HG03457 (cell line): ENCODE data around the gene EXOC6B.

Experiments
- ATAC-seq: cut with Tn5 transposase; IDR thresholded peaks from one replicate; pipeline ENCODE4 v1.9.1; 2021; ENCODE audit warnings: moderate number of reproducible peaks; ENCODE audit not compliant: unreplicated experiment

The EXOC6B gene

DNA sequence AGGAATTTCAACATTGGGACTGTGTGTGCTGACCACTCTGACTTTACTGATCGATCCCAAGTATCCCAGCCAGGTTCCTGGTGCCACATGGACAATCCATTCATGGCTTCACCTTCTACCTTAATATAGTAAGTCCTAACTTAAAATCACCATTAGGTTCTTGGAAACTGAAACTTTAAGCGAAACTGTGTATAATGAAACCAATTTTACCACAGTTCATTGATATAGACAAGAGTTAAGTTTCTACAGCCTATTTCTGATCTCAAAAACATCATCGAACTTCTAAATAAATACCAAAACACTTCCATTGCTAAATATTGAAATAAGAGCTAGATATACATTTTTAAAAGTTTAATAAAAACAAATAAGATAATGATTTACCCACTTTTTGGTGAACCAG, 4.4 kb upstream of the EXOC6B start:
- ATAC-seq = no peak

- no peak for ATAC-seq
These were observed 3.1 kb upstream of the EXOC6B start for GRCh38 chr2:72828840-72829507.

DNA sequence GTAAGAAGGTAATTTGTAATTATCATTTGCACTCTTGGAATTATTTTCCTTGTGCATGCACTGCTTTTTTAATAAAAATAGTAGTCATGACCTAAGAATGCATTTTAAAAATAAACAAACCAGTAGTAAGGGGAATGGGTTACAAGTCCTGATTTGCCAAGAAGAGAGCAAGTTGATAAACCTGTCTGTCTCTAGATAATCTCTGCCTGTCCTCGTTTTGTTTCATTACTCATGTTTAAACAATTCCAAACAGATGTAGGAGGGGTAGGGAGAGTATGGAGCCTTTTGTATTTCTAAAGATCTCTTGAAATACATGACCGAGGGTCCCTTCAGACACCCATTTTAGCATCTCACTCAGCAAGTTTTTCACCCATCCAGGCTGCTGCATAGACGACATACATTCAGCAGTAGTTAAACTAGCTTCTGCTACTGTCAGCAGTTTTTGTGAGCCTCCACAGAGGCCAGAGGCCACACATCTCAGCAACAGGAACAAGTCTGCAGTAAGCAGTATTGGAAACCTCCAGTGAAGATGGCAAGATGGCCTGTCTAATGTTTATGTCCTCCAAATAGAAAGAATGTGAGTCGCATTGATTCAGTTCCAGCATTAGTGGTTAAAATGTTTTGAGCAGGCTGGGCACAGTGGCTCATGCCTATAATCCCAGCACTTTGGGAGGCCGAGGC, 2.3 kb upstream of the EXOC6B start:
- no peak for ATAC-seq

DNA sequence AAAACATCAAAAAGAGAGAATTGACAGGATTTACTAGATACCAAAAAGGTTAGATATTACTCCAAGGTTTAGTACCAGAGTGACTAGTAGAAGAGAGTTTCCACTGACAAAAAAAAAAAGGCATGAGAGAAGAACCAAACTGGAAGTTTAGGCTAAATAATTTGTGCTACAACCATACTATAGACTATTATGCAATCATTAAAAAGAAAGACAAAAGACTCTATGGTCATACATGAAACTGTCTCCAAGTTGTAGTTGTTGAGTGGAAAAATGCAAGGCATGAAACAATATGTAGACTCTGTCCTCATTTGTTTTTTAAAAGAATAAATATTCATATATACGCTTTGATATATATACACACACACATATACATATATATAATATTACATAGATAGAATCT, 1.7 kb upstream of the EXOC6B start:
- no peak for ATAC-seq

DNA sequence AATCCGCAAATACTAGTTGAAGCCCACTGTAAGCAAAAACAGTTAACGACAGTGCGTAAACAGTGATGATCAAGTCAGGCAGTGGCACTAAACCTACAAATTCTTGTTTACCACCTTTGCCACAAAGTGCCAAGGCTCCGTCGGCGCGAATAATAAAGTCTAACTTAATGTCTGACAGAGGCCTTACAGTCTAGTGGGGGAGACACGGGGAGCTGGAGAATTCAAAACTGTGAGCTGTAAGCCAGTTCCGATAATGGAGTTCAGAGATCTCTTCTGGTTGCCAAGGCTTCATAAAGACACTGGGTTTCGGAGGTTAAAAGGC, 284 bp upstream of the EXOC6B start:
- ATAC-seq = no peak

- ATAC-seq = no peak
These were observed 1.5 kb downstream of the EXOC6B start for GRCh38 chr2:72824224-72824842.

GRCh38 chr2:72822794-72823193, 3.0 kb downstream of the EXOC6B start:
- ATAC-seq = no peak

- no peak for ATAC-seq
These were observed 3.9 kb downstream of the EXOC6B start for GRCh38 chr2:72821983-72822382.

DNA sequence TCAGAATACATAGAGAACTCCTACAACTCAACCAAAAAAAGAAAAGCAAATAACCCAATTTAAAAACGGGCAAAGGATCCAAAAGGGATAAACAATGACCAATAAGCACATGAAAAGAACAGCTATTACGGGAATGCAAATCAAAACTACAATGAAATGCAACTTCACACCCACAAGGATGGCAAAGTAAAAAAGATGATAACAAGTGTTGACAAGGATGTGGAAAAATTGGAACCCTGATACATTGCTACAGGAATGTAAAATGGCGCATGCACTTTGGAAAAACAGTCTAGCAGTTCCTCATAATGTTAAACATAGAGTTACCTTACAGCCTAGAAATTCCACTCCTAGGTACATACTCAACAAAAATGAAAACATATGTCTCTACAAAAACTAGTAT, 4.7 kb downstream of the EXOC6B start:
- no peak for ATAC-seq

DNA sequence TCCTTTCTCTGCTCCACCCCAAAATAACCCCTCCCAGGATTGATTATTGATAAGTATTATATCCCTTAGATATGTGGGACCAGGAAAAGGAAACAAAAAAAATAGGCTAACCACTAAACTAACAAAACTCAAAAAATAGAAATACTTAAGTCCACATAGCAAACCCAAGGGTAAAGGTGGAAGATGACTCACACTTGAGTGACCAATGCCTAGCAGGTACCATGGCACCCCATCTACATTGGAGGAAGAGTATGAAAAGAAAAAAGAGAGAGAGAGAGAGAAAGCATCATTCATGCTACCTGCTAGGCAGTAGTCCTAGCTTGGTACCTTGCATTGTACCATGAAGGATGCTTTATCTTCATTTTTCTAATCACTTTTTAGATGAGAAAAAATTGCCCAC, 6.3 kb downstream of the EXOC6B start:
- ATAC-seq = no peak

- ATAC-seq = no peak
These were observed 10.1 kb downstream of the EXOC6B start for GRCh38 chr2:72815655-72816278.

DNA sequence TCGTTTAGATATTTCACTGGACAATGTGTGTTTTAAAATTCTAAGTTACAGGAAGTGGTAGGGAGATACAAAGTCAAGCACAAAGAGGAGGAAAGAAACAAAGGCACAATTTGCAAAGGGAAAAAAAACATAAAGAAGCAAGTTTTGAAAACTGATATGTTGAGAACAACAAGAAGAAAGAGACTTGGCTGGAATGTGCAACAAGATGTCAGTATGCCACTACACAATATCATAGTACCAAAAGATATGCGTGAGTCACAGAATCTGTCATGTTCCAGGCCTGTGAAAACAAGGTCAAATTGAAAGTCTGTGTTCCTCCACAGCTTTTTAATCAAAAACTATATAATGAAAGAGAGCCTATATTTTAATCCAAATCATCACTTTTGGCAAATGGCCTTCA, 12.0 kb downstream of the EXOC6B start:
- ATAC-seq = no peak

DNA sequence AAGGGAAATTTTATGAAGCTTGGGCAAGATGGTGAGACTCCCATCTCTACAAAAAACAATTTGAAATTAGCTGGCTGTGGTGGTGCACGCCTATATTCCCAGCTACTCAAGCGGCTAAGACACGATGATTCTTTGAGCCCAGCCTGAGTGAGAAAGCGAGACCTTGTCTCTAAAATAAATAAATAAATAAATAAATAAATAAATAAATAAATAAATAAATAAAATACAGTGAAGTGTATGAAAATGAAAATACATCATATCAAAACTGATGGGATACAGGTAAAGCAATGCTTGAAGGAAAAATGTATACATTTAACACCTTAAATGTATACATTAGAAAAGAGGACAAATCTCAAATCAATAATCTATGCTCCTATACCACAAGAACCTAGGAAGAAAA, 15.7 kb downstream of the EXOC6B start:
- ATAC-seq = no peak

GRCh38 chr2:72809095-72809494, 16.7 kb downstream of the EXOC6B start:
- ATAC-seq = no peak

DNA sequence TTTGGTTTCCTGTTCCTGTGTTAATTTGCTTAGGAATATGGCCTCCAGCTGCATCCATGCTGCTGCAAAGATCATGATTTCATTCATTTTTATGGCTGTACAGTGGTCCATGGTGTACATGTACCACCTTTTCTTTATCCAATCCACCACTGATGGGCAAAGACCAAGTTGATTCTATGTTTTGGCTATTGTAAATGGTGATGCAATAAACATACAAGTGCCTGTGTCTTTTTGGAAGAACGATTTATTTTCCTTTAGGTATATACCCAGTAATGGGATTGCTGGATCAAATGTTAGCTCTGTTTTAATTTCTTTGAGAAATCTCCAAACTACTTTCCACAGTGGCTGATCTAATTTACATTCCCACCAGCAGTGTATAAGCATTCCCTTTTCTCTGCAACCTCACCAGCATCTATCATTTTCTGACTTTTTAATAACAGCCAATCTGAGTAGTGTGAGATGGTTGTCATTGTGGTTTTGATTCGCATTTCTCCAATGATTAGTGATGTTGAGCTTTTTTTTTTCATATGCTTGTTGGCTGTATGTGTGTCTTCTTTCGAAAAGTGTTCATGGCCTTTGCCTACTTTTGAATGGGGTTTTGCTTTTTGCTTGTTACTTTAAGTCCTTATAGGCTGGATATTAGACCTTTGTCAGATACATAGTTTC, 19.4 kb downstream of the EXOC6B start:
- ATAC-seq = no peak

DNA sequence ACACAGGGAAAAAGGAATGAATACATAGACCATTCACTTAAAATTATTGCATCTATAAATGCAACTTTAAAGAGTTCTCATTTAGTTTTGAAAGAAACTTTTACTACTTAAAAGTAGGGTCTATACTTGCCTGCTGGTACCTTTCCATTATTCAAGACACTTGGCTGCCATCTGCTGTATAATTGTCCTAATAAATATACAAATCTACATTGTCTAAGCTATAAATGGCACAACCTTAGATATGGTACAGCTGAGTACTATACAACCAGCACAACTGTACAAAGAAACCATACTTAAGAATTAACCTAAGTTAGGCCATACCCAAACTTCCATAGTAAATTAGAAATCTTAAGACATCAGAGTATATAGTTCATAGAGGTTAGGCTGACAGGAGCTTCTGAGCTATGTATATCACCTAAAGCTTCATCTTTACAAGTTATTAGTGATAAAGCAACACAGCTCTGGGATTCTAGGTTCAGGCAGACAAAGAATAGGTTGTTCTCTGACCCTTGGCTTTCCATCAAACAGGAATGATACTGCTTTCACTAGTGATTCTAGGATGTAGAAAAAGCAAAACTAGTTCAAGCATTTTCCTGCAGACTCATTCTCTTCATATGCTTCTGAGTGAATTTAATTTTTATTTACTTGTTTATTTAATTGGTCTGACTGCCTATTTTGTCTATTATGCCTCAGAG, 22.1 kb downstream of the EXOC6B start:
- ATAC-seq = no peak

DNA sequence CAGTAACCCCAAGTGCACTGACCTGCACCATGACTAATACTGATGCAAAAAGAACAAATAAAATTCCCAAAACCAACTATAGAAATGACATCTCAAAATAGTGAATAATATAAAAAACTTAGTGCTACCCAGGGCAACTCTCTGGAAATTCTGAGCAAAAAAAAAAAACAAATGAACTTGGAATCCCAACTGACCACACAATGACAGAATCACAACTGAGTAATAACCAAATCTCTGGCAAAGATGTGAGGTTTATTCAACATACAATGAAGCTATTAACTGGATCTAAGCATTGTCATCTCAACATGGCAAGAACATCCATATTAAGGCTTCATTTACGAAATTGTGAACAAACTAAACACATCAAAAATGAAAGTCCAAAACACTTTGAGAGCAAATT, 22.7 kb downstream of the EXOC6B start:
- no peak for ATAC-seq

DNA sequence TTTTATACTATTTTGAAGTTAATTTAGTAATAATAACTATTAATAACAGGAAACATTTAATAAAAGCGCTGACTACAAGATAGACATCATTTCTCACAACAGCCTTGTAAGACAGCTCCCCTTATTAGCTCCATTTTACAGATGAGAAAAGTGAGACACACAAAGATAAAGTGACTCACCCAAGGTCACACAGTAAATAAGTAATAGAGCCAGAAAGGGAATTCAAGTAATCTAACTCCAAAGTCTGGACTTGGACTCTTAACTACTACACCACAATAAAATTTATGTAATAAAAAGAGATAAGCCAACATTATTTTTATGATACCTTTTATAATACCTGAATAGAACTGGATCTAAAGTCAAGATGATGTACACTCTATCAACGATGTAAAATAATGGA, 25.3 kb downstream of the EXOC6B start:
- no peak for ATAC-seq

GRCh38 chr2:72797740-72798139, 28.1 kb downstream of the EXOC6B start:
- ATAC-seq = no peak

DNA sequence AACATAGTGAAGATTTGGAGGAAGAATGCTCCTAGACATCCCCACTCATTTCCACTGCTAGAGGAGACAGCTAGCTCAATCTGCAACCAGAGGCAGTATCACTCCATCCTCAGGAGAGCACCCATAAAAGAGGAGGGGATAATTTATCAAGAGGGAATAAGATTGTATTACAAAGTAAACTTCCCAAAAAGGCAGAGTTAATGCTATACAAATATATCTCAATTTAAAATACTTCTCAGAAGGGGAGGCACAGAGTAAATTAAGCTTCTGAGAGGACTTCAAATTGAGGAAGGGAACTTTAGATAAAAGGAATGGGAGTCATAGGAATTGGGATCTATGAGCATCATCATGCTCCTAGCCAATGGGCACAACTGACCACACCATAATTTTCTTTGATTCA, 29.1 kb downstream of the EXOC6B start:
- no peak for ATAC-seq

DNA sequence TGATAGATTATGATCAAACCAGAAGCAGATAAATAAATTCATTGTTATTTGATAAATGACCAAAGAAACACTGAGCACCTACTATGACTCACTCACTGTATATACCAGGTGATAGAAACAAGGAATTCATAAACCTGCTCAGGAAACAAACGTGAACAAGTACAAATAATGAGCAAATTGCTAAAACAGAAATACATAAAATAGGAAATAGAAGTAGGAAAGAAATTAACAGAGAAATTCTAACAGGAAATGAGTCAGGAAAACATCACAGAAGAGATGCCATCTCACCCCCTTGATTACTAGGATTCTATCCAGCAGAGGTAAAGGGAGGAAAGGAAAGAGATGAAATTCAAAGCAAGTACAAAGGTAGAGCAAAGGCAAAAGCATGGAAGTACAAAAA, 31.3 kb downstream of the EXOC6B start:
- ATAC-seq = no peak
